Keratinocyte (primary cell): ENCODE measurements around the gene VSIG4. TPM values are rescaled to one million over a fixed set of nuclear protein-coding genes. Genes with fewer than 3 reads are reported as not detected.

Experiments
- DNase-seq: peaks from one replicate; pipeline ENCODE4 v3.0.0-alpha.2; 2011; ENCODE audit warnings: low read depth, missing footprints, low spot score
- FAIRE-seq: peaks from 2 replicates; lab custom pipeline; 2011; peaks lifted over from hg19 to GRCh38; lab: Jason Lieb, UNC
- H2AFZ ChIP-seq: 2 replicates; pipeline ENCODE4 v1.6.0; 2012; ENCODE audit warnings: low read length, control low read depth, inconsistent platforms; ENCODE audit not compliant: control insufficient read depth
- H3K27ac ChIP-seq: 2 replicates; pipeline ENCODE4 v1.5.1; 2011; ENCODE audit warnings: low read length; ENCODE audit not compliant: control insufficient read depth, insufficient read depth
- H3K27me3 ChIP-seq: 3 replicates; pipeline ENCODE4 v1.6.0; 2011; ENCODE audit warnings: low read length; ENCODE audit not compliant: control insufficient read depth, insufficient read depth; ENCODE audit errors: extremely low read depth
- H3K36me3 ChIP-seq, 2 experiments: 2 replicates in 1 of 2; 3 replicates in 1 of 2; pipeline ENCODE4 v1.5.1; 2011; ENCODE audit warnings: low read length in 2 of 2, mild to moderate bottlenecking in 1 of 2; ENCODE audit not compliant: control insufficient read depth in 2 of 2, insufficient read depth in 2 of 2; ENCODE audit errors: extremely low read depth in 1 of 2
- H3K4me1 ChIP-seq: 3 replicates; pipeline ENCODE4 v1.5.1; 2011; ENCODE audit warnings: low read length; ENCODE audit not compliant: control insufficient read depth, insufficient read depth; ENCODE audit errors: extremely low read depth
- H3K4me2 ChIP-seq: 3 replicates; pipeline ENCODE4 v1.6.0; 2011; ENCODE audit warnings: low read depth, low read length; ENCODE audit not compliant: control insufficient read depth, insufficient read depth; ENCODE audit errors: extremely low read depth
- H3K4me3 ChIP-seq, 3 experiments: fragments of 200-600 bp in 1 of 3; sonication (generic) in 1 of 3; 2 replicates in 2 of 3; 3 replicates in 1 of 3; pipeline ENCODE4 v1.5.1; 2011 to 2016; ENCODE audit warnings: low read length in 3 of 3, mild to moderate bottlenecking in 3 of 3, control low read depth in 2 of 3, inconsistent platforms in 1 of 3, low read depth in 1 of 3, mixed read lengths in 1 of 3, mixed run types in 1 of 3, moderate library complexity in 1 of 3; ENCODE audit not compliant: control insufficient read depth in 2 of 3, insufficient read depth in 2 of 3; ENCODE audit errors: extremely low read depth in 1 of 3
- H3K79me2 ChIP-seq: 2 replicates; pipeline ENCODE4 v1.6.0; 2012; ENCODE audit warnings: low read length; ENCODE audit not compliant: control insufficient read depth, insufficient read depth
- H3K9ac ChIP-seq: 3 replicates; pipeline ENCODE4 v1.6.0; 2011; ENCODE audit warnings: low read length; ENCODE audit not compliant: control insufficient read depth, insufficient read depth; ENCODE audit errors: extremely low read depth
- H3K9me1 ChIP-seq: 3 replicates; pipeline ENCODE4 v1.6.0; 2011; ENCODE audit warnings: low read length; ENCODE audit not compliant: control insufficient read depth, insufficient read depth; ENCODE audit errors: extremely low read depth
- H3K9me3 ChIP-seq: 2 replicates; pipeline ENCODE4 v1.5.1; 2012; ENCODE audit warnings: low read depth, low read length; ENCODE audit not compliant: control insufficient read depth
- H4K20me1 ChIP-seq: 3 replicates; pipeline ENCODE4 v1.6.0; 2011; ENCODE audit warnings: low read length; ENCODE audit not compliant: control insufficient read depth, insufficient read depth; ENCODE audit errors: extremely low read depth
- EZH2 ChIP-seq: IDR thresholded peaks from one replicate; pipeline ENCODE4 v1.6.1; 2012; ENCODE audit warnings: inconsistent platforms, mild to moderate bottlenecking, low read length, moderate library complexity
- dilution Hi-C: fragments of 300-500 bp; cut with MboI; formaldehyde crosslinking; loops from one replicate; pipeline ENCODE4 v1.7.0; 2020; ENCODE audit warnings: low sequenced_read_pairs; ENCODE audit not compliant: extremely low pct_ligation_motif_present
- polyA plus RNA-seq, 5 experiments: library from polyadenylated mRNA; depleted of rRNA in 3 of 5; stranded (reverse) in 3 of 5; stranded (forward) in 1 of 5; unstranded in 1 of 5; fragments of >200 nt; gene quantifications; 1 replicate in 1 of 5; 2 replicates in 3 of 5; 3 replicates in 1 of 5; pipeline versions ENCODE4 v1.2.1 to v1.2.3, GENCODE V29; 2011 to 2012; ENCODE audit warnings: missing spikeins in 2 of 5, low read depth in 1 of 5, low replicate concordance in 1 of 5
- TF ChIP-seq, protein P1 (sequence below), 3 experiments: IDR thresholded peaks in 1 of 3; conservative IDR thresholded peaks in 1 of 3; optimal IDR thresholded peaks in 1 of 3; 2 replicates in 2 of 3; 3 replicates in 1 of 3; pipeline versions ENCODE3 to v1.5.1; 2011; ENCODE audit warnings: low read length in 3 of 3, mild to moderate bottlenecking in 3 of 3, moderate library complexity in 2 of 3, control low read depth in 1 of 3, inconsistent platforms in 1 of 3; ENCODE audit not compliant: insufficient read depth in 2 of 3; ENCODE audit errors: extremely low read depth in 1 of 3

VSIG4 gene
- polyA plus RNA-seq, 1 donor (not counting 4 experiments of a cell fraction or from before 2014, with no cell fraction given): not detected

DNA sequence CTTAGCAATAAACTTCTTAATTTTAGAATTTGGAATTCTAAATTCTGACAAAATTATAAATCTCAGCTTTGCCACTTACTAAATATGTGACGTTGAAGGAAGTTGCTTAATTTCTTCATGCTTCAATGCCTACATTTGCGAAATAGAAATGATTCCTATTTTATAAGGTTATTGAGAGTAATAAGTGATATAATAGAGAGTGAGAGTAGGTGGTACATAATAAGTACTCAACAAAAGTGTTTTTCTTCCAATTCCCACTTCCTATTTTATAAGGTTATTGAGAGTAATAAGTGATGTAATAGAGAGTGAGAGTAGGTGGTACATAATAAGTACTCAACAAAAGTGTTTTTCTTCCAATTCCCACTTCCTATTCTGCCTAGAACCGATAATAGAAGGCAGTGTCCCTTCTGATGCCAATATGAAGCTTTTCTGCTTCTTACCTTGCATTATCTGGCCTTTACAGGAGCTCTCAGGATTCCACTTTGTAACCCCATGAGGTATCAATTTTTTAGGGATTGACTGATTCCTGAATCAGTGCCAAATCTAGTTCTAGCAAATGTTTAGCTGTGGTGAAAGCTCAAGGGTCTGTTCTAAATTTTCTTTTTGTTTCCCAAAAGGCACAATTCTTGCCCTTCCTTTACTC is 31.4 kb downstream of the VSIG4 start:
- Histone ChIP-seq H2AFZ (no peak overlapping the region), H3K4me3 (no peak overlapping the region), H3K36me3 (no peaks in the 10 kb centered on the region), H3K27me3 (no peaks in the 10 kb centered on the region), H3K79me2 (no peaks in the 10 kb centered on the region), H3K4me1 (no peaks in the 10 kb centered on the region), H4K20me1 (no peaks in the 10 kb centered on the region), H3K9me1 (no peaks in the 10 kb centered on the region), H3K9ac (no peak overlapping the region), H3K9me3 (no peaks in the 10 kb centered on the region), H3K4me2 (no peak overlapping the region), H3K27ac (no peak overlapping the region)
- dilution Hi-C loops: no loop called here
- DNase-seq (no peak), FAIRE-seq (no peak)
- no peak for TF ChIP-seq EZH2

DNA sequence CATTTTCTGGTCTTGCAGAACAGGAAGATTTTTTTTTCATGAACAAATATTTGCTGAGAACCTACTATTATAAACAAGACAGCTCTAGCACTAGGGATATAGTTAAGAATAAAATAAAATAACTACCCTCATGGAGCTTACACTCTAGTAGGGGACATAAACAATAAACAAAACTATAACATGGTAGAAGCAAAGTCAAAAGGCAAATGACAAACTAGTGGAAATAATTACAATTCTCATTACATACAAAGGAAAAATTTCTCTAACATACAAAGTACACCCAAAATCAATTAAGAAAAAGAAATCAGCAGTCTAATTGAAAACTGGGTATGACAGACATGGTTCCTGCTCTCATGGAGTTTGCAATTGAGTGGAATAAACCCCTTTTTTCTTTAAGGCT is 32.0 kb downstream of the VSIG4 start:
- Histone ChIP-seq H3K4me2 (no peak overlapping the region), H3K9me1 (no peaks in the 10 kb centered on the region), H3K27ac (no peak overlapping the region), H3K27me3 (no peaks in the 10 kb centered on the region), H4K20me1 (no peaks in the 10 kb centered on the region), H2AFZ (no peak overlapping the region), H3K4me3 (no peak overlapping the region), H3K9me3 (no peaks in the 10 kb centered on the region), H3K79me2 (no peaks in the 10 kb centered on the region), H3K9ac (no peak overlapping the region), H3K4me1 (no peaks in the 10 kb centered on the region), H3K36me3 (no peaks in the 10 kb centered on the region)
- DNase-seq (no peak), FAIRE-seq (no peak)
- TF ChIP-seq, protein P1, sequence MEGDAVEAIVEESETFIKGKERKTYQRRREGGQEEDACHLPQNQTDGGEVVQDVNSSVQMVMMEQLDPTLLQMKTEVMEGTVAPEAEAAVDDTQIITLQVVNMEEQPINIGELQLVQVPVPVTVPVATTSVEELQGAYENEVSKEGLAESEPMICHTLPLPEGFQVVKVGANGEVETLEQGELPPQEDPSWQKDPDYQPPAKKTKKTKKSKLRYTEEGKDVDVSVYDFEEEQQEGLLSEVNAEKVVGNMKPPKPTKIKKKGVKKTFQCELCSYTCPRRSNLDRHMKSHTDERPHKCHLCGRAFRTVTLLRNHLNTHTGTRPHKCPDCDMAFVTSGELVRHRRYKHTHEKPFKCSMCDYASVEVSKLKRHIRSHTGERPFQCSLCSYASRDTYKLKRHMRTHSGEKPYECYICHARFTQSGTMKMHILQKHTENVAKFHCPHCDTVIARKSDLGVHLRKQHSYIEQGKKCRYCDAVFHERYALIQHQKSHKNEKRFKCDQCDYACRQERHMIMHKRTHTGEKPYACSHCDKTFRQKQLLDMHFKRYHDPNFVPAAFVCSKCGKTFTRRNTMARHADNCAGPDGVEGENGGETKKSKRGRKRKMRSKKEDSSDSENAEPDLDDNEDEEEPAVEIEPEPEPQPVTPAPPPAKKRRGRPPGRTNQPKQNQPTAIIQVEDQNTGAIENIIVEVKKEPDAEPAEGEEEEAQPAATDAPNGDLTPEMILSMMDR (optimal IDR thresholded peaks at IDR 0.05 in 1 of 3, IDR thresholded peaks at IDR 0.05 in 1 of 3, conservative IDR thresholded peaks at IDR 0.05 in 1 of 3; ENCODE audit: extremely low read depth in 1 of 3, insufficient read depth in 2 of 3, low read length in 3 of 3): no peak
- no peak for TF ChIP-seq EZH2
- dilution Hi-C loops: no loop called here
